BLaER1 (cell line): ENCODE results near the gene MRPL37.
A peak's percentile ranks its signal among the peaks of the same experiment; 100 is the strongest.

Experiments used
- H3K27ac ChIP-seq: shearing (Covaris generic); formaldehyde crosslinking; 2 replicates; pipeline ENCODE4 v1.8.1; 2022
- H3K27me3 ChIP-seq: shearing (Covaris generic); formaldehyde crosslinking; 2 replicates; pipeline ENCODE4 v1.8.1; 2022
- H3K36me3 ChIP-seq: shearing (Covaris generic); formaldehyde crosslinking; 2 replicates; pipeline ENCODE4 v1.8.1; 2022
- H3K4me1 ChIP-seq: shearing (Covaris generic); formaldehyde crosslinking; 2 replicates; pipeline ENCODE4 v1.8.1; 2022
- H3K4me2 ChIP-seq: shearing (Covaris generic); formaldehyde crosslinking; 2 replicates; pipeline ENCODE4 v1.8.1; 2022
- H3K4me3 ChIP-seq: shearing (Covaris generic); formaldehyde crosslinking; 2 replicates; pipeline ENCODE4 v1.8.1; 2022
- H3K9ac ChIP-seq: shearing (Covaris generic); formaldehyde crosslinking; 2 replicates; pipeline ENCODE4 v1.8.1; 2022
- H3K9me3 ChIP-seq: shearing (Covaris generic); formaldehyde crosslinking; 2 replicates; pipeline ENCODE4 v1.8.1; 2022
- H4K20me1 ChIP-seq: shearing (Covaris generic); formaldehyde crosslinking; 2 replicates; pipeline ENCODE4 v1.8.1; 2022
- Cebpa-rat ChIP-seq: shearing (Covaris generic); IDR thresholded peaks from 2 replicates; pipeline ENCODE4 v1.8.1; 2022

The MRPL37 gene

DNA sequence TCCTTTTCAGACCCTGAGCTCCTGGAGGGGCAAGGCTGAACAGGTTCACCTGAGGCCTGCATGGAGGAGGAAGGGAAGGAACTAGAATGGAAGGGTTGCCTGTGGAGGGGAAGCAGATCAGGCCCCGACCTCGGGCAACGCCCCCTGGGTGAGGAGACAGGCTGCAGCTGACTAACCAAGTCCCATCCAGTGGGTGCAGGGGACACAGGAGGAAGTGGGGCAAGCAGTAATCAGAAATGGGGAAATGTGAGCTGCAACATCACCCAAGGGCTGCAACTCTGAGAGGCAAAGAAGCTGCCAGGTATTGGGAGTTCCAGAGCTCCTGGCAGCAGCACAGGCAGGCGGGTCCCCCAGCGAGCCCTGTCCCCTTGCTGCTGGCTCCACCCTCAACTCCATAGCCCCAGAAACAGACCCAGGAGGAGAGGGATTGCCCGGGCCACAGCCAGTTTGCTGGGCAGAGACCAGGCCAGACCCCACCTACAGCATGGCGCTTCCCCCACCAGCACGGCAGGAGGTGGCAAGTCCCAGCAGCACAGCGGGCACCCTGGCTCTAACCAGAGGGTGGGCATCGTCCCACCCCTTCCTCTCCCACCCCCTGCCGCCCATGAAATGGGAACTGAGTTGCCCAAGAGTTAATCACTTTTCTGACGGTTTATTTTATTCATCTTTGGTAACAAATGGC, 38.5 kb downstream of the MRPL37 start:
- Histone ChIP-seq H3K4me1 (peaks cover 31% of the 10 kb centered on the region), H3K4me2 (no peak overlapping the region), H3K9ac (no peak overlapping the region), H3K9me3 (no peaks in the 10 kb centered on the region), H3K36me3 (peaks cover 75% of the 10 kb centered on the region), H3K27me3 (no peaks in the 10 kb centered on the region), H4K20me1 (0 out of 2 replicates have a peak, but pooled peaks cover 4% of the 10 kb centered on the region), H3K27ac (no peak overlapping the region), H3K4me3 (no peak overlapping the region)
- TF ChIP-seq Cebpa-rat: no peak

DNA sequence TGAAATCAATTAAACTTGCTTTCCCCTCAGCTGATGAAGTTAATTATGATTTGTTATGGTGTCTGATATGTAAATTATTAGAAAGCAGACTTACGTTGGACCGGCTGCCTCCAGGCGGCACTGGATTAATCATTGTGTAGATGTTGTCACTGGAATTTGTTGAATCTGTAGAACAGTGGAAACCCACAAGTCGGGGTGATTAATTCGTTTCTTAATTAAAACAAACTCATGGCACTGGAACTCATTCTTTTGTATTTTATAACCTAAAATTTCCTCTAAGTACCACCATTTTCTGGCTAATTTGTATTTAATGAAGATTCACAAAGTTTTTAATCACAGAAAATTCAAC, 39.0 kb downstream of the MRPL37 start:
- Histone ChIP-seq H3K9ac (no peak overlapping the region), H3K9me3 (no peaks in the 10 kb centered on the region), H3K4me1 (peaks cover 31% of the 10 kb centered on the region), H4K20me1 (0 out of 2 replicates have a peak, but pooled peaks cover 6% of the 10 kb centered on the region), H3K4me3 (no peak overlapping the region), H3K27me3 (no peaks in the 10 kb centered on the region), H3K4me2 (no peak overlapping the region), H3K36me3 (peaks cover 80% of the 10 kb centered on the region), H3K27ac (no peak overlapping the region)
- no peak for TF ChIP-seq Cebpa-rat

DNA sequence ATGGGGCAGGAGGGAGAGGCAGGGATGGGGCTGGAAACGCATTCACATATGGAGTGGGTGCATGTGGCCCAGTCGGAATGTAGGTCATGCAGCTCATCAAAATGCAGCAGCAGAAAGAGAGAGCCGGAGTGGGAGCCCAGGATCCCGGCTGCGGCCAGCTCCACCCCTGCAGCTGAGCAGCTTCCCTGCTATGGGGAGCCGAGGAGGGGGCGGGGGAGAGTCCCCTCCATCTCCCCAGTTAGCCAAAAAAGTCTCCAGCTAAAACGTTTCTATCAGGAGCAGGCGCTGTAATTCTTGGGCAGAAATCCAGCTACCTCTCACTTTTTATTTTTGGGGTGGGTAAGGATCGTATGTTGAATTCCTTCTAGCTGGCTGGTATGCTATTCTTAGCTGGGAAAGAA, 39.7 kb downstream of the MRPL37 start:
- no peak for TF ChIP-seq Cebpa-rat
- Histone ChIP-seq H3K36me3 (peaks cover 86% of the 10 kb centered on the region), H3K4me3 (no peak overlapping the region), H3K9me3 (no peaks in the 10 kb centered on the region), H3K9ac (no peak overlapping the region), H3K4me1 (peaks cover 26% of the 10 kb centered on the region), H3K27ac (no peak overlapping the region), H3K27me3 (no peaks in the 10 kb centered on the region), H3K4me2 (no peak overlapping the region), H4K20me1 (0 out of 2 replicates have a peak, but pooled peaks cover 10% of the 10 kb centered on the region)

DNA sequence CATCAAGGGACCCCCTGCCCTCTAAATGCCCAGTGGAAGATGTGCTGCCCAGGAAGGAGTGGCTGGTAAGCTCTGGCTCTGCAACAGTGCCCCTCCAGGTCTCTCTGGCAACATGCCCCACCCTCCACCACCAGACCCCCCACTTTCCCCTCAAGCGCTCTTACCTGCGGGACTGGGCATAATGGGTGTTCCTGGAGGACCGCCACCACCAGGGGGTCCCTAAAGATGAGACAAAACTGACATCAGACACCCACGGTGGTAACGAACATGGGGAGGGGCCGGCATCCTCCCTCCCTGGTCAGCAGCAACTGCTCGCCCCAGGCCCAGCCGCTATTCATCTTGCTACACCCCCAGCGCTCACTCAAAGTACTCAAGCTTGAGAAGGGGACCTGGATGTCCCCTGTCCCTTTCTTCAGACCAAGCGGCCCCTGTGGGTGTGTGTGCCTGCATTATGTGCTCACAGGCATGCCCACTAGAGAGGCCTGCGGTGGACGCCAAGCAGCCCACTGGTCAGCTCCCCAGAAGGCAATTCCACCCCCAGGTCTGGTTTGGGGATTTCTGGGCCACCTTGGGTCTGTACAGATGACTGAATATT, 40.9 kb downstream of the MRPL37 start:
- Histone ChIP-seq H3K4me1 (peaks cover 13% of the 10 kb centered on the region), H3K27ac (no peak overlapping the region), H3K36me3 (peaks cover 95% of the 10 kb centered on the region), H3K9me3 (no peaks in the 10 kb centered on the region), H3K27me3 (no peaks in the 10 kb centered on the region), H3K4me3 (no peak overlapping the region), H3K4me2 (no peak overlapping the region), H4K20me1 (0 out of 2 replicates have a peak, but pooled peaks cover 15% of the 10 kb centered on the region), H3K9ac (no peak overlapping the region)
- TF ChIP-seq Cebpa-rat: no peak

DNA sequence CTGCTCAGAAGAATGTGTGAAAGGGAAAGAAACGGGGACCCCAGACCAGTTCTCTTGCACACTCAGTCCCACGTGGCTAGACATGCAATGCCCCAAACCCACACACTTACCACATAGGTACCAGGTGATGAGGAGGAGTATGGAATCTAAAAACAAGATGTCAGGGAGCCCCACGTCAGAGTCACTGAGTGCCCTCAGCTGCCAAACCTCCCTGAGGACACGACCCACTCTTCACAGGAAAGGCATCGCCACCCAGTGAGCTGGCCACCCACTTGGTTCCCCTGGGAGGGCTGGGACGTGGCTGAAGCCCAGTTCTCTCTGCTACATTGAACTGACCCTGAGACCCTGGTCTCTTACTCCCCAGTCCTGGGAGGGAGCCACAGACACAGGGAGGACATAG, 41.4 kb downstream of the MRPL37 start:
- Histone ChIP-seq H3K9ac (0 out of 2 replicates have a peak overlapping the region, but pooled peaks have one; percentile 34), H3K9me3 (no peaks in the 10 kb centered on the region), H4K20me1 (peaks cover 16% of the 10 kb centered on the region; the same call in 1 of the 2 replicates), H3K36me3 (peaks cover 96% of the 10 kb centered on the region), H3K4me2 (peak overlapping the region; percentile 7; the same call in 1 of the 2 replicates), H3K4me3 (no peak overlapping the region), H3K27me3 (no peaks in the 10 kb centered on the region), H3K4me1 (peaks cover 13% of the 10 kb centered on the region), H3K27ac (peak overlapping the region; percentile 59; the same call in 1 of the 2 replicates)
- no peak for TF ChIP-seq Cebpa-rat

DNA sequence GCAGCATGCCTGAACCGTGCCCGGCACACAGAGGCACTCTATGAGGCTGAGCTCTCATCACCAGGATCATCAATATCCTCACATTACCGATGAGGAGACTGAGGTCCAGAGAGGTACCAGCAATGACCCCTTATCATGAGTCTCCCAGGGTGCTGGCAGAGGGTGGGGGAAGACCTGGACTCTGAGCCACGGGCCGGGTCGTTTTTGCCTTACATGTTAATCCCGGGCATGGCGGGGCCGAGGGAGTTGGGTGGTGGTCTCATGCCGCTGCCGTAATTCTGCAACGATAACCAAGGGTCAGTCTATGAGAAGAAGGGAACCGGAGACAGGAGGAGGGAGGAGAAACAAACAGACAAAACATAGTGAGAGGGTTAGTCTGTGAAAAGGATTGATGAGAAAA, 43.1 kb downstream of the MRPL37 start:
- no peak for TF ChIP-seq Cebpa-rat
- Histone ChIP-seq H3K9me3 (no peaks in the 10 kb centered on the region), H3K27me3 (no peaks in the 10 kb centered on the region), H3K36me3 (peaks cover 96% of the 10 kb centered on the region), H3K4me1 (peaks cover 13% of the 10 kb centered on the region), H3K4me3 (no peak overlapping the region), H3K9ac (no peak overlapping the region), H4K20me1 (peaks cover 22% of the 10 kb centered on the region; the same call in 1 of the 2 replicates), H3K4me2 (no peak overlapping the region), H3K27ac (no peak overlapping the region)

DNA sequence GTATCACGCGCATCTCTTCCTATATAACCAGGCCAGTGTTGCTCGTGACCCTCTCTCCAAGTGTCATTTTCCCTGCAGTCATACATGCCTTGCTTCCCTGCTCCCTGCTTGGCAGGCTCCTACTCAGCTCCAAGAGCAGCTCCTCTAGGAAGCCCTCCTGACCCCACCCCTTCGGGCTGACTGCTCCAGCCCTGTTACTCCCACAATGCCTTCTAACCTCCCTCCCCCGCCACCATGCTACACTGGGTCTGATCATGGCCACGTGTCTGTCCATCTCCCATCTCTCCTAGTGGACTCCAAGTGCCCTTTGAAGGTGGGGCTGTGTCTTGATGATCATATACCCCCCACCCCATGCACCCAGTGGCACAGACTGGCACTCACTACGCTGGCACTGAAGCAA, 44.7 kb downstream of the MRPL37 start:
- Histone ChIP-seq H3K27me3 (no peaks in the 10 kb centered on the region), H4K20me1 (peaks cover 34% of the 10 kb centered on the region), H3K4me3 (no peak overlapping the region), H3K4me2 (no peak overlapping the region), H3K9ac (no peak overlapping the region), H3K36me3 (peaks cover 95% of the 10 kb centered on the region), H3K4me1 (peaks cover 13% of the 10 kb centered on the region), H3K27ac (no peak overlapping the region), H3K9me3 (no peaks in the 10 kb centered on the region)
- no peak for TF ChIP-seq Cebpa-rat

DNA sequence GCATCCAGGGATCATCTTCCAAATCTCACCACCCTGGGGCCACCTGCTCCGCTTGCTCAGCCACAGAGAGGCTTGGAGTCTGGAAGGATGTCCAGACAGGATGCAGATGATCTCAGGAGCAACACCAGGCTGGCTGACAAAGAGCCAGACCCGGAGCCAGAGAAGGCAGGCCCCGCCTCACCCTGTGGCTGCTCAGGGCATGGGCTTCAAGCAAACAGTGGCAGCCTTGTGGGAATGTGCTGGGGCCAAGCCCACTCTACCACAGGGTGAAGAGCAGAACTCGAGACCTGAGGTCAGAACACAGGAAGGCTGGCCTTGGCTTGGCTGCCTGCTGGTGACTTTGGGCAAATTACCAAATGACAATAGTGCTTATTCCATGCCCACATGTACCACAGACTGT, 45.5 kb downstream of the MRPL37 start:
- TF ChIP-seq Cebpa-rat: no peak
- Histone ChIP-seq H3K4me3 (no peak overlapping the region), H4K20me1 (peaks cover 34% of the 10 kb centered on the region), H3K9me3 (no peaks in the 10 kb centered on the region), H3K27ac (no peak overlapping the region), H3K4me2 (no peak overlapping the region), H3K27me3 (no peaks in the 10 kb centered on the region), H3K9ac (no peak overlapping the region), H3K36me3 (peaks cover 97% of the 10 kb centered on the region), H3K4me1 (peaks cover 13% of the 10 kb centered on the region)

DNA sequence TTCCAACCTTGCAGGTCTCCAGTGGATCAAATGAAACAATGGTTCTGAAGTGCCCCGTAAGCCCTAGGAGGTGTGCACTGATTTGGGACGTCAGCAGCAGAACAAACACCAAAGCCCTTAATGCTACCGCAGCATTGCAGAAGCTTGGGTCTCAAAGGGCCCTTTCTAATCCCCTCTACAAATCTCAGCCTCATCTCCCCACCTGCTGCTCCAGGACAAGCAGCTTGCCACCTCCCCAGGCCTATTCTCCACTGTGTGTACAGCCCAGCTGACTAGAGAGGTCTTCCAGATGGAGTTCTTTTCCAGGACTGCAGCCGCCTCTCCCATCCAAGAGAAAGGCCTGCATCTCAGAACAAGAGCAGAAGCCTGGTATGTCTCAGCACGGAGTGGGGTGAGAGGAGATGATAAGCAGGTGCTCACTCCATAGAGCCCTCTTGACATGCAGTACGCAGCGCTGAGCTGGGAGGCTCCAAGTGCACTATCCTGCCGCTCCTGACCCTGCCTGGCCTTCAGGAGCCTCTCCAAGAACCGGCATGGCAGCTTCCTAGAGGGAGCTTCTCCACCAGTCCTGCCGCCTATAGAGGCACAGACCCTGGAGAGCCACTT, 46.3 kb downstream of the MRPL37 start:
- Histone ChIP-seq H3K4me3 (no peak overlapping the region), H3K4me2 (no peak overlapping the region), H3K27ac (no peak overlapping the region), H3K27me3 (no peaks in the 10 kb centered on the region), H3K4me1 (peaks cover 19% of the 10 kb centered on the region), H3K9me3 (no peaks in the 10 kb centered on the region), H4K20me1 (peaks cover 41% of the 10 kb centered on the region), H3K9ac (no peak overlapping the region), H3K36me3 (peaks cover 97% of the 10 kb centered on the region)
- TF ChIP-seq Cebpa-rat: no peak

DNA sequence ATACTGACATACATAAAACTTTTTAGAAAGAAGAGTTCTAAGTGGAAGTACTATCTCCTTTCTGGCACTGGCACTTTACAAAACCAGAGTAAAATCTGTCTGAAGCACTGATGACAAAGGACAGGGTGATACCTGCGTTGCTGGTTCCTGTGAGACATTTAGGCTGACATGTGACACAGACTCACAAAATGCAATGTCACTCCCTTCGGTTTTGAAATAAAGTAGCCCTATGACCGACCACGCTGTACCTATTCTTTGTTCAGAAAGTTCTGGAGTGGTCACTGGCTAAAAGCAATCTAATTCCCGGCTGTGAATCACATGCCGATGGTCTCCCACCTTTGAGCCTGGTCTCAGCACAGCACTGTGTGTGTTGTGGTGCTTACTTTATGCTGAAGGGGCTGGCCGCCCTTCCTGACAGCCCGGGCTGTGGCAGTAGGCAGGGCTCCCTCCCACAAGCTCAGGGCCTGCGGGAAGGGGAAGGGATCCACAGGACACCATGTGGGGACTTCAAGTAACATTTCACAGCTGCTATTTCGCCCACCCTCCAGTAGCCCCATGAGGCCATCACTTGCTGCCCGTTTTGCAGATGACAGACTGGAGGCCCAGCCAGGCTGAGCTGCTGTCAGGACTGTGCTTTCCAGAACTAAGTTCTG, 48.0 kb downstream of the MRPL37 start:
- H3K4me1 ChIP-seq: peaks cover 24% of the 10 kb centered on the region
- no peak overlapping the region for H3K4me2 ChIP-seq
- no peaks in the 10 kb centered on the region for H3K27me3 ChIP-seq
- no peak overlapping the region for H3K4me3 ChIP-seq
- H3K27ac ChIP-seq: no peak overlapping the region
- no peaks in the 10 kb centered on the region for H3K9me3 ChIP-seq
- peaks cover 59% of the 10 kb centered on the region for H4K20me1 ChIP-seq
- H3K36me3 ChIP-seq: peaks cover 91% of the 10 kb centered on the region
- no peak overlapping the region for H3K9ac ChIP-seq
- no peak for TF ChIP-seq Cebpa-rat
